HG03558 (cell line): ENCODE measurements around the gene SNURF.
A peak's percentile ranks its signal among the peaks of the same experiment; 100 is the strongest.
"Not testable (repeated sequence)": the region's sequence is repeated elsewhere in the genome, so short reads cannot be mapped to it uniquely, and the experiment has no call there.

Experiments
- ATAC-seq: cut with Tn5 transposase; IDR thresholded peaks from one replicate; pipeline ENCODE4 v1.9.1; 2021; ENCODE audit warnings: moderate number of reproducible peaks; ENCODE audit not compliant: unreplicated experiment; ENCODE audit errors: extremely low read depth

Gene SNURF, protein sequence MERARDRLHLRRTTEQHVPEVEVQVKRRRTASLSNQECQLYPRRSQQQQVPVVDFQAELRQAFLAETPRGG

DNA sequence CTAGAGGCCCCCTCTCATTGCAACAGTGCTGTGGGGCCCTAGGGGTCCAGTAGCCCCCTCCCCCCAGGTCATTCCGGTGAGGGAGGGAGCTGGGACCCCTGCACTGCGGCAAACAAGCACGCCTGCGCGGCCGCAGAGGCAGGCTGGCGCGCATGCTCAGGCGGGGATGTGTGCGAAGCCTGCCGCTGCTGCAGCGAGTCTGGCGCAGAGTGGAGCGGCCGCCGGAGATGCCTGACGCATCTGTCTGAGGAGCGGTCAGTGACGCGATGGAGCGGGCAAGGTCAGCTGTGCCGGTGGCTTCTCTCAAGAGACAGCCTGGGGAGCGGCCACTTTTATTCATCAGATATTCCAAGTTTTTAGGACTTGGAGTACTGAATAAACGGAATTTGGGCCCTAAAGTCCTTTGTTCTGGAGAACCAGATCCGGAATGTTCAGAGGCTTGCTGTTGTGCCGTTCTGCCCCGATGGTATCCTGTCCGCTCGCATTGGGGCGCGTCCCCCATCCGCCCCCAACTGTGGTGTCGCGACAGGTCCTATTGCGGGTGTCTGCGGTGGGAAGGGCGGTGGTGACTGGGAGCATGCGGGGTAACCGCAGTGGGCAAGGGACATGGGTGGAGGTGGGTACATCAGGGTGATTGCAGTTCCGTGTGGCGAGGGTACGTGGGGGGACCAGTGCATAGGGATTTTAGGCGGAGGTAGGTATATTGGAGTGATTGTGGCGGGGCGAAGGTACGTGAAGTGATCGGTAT is at the start of gene SNURF, which contains the start of gene SNRPN:
TSS of gene SNURF (plus strand) at position 205 of the 748 bp plus-strand sequence. CDS start at position 267, 62 bp downstream.
TSS of gene SNRPN (plus strand) at position 205 of the 748 bp plus-strand sequence. CDS start 19,467 bp downstream, outside the sequence.
- peak; percentile 44 for ATAC-seq

DNA sequence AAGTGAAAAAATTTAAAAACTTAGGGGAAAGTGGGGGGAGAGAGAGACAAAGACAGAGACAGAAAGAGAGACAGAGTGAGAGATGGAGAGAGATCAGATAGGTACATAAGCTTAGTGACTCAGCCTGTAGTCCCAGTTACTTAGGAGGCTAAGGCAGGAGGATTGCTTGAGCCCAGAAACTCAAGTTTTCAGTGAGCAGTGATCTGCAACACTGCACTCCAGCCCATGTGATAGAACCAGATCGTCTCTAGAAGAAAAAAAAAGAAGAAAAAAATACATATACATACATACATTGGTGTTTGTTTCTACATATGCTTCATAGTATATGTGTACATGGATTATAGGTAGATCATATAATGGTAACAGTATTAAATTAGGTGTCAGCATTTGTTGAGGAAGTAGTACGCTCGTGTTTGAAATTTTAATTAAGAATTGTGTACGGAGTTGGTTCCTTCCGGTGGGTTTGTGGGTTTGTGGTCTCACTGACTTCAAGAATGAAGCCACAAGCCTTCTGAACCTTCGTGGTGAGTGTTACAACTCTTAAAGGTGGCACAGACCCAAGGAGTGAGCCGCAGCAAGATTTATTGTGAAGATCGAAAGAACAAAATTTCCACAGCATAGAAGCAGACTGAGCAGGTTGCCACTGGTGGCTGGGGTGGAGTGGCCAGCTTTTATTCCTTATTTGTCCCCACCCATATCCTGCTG is 38.3 kb upstream of the SNURF start:
- no peak for ATAC-seq

DNA sequence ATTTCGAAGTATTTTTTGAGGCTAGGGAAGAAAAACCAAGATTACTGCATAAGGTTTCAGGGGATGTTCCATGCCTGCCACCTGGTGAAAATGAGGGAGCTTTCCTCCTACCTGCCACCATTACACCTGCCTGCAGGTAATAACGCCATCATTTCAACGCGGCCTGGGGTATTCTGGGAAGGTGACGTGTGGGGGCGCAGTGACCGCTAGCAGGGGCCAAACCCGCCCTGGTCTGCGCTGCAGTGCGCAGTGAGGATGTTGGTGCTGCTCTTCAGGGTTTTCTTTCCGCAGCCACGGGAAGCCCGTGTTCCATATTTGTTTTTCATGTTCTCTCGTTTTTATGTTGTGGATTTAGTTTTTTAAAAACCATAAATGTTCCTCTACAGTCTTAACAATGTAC is 37.4 kb upstream of the SNURF start:
- no peak for ATAC-seq

DNA sequence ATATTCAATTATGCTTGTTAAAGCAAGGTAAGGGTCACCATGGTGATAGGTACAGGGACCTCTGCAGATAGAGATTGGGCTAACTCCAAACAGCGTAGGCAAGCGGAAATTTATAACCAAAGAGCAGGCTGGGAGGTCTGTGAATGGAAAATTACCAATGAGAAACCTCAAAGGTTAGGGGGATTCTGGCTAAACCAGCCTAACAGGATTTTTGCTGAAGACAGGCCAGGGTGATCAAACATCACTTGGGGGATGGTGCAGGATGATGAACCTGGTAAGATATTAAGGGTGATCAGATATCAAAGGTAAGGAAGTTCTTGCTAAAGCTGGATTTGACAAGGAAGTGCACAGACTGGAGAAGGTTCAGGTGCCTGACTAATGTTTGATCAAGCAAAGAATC is 35.3 kb upstream of the SNURF start:
- ATAC-seq = no peak

DNA sequence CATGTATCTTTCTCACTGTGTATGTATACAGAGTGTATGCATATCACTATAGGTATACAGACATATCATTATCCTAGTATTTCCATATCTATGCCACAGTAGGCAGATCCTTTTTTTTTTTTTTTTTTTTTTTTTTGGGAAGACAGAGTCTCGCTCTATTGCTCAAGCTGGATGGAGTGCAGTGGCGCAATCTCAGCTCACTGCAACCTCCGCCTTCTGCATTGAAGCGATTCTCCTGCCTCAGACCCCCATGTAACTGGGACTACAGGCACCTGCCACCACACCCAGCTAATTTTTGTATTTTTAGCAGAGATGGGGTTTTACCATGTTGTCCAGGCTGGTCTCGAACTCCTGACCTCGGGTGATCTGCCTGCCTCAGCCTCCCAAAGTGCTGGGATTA is 32.0 kb upstream of the SNURF start:
- not testable (repeated sequence) for ATAC-seq

DNA sequence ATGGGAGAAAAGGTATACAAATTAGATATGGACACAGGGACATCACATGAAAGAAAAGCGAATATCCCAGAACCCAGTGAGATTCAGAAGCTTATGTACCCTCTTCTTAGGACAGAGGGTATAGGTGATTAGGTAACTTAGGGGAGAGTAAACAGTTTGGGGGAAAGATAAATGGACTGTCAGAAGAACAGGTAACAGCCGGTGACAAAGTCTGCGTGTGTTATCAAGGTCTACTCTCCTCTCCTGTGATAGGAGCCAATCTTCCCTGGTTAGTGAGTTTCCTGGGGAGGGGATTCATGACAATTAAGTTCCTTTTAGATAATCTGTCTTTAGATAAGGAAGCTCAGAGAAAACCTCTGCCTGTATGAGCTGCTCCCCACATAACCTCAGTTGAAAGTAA is 30.6 kb upstream of the SNURF start:
- ATAC-seq = no peak

DNA sequence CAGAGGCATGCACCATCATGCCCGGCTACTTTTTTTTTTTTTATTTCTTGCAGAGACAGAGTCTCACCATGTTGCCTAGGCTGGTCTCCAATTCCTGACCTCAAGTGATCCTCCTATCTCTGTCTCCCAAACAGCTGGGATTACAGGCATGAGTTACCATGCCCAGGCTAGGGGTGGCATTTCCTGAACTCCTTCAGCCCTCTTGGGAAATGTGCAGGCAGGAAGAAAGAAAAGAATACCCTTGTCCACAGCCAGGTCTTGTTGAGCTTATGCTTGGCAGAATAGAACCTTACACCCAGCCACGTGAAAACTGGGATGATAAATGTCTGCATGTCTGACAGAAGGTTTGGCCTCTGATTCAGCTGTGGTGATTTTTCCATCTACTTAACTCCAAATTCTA is 30.2 kb upstream of the SNURF start:
- ATAC-seq = no peak

DNA sequence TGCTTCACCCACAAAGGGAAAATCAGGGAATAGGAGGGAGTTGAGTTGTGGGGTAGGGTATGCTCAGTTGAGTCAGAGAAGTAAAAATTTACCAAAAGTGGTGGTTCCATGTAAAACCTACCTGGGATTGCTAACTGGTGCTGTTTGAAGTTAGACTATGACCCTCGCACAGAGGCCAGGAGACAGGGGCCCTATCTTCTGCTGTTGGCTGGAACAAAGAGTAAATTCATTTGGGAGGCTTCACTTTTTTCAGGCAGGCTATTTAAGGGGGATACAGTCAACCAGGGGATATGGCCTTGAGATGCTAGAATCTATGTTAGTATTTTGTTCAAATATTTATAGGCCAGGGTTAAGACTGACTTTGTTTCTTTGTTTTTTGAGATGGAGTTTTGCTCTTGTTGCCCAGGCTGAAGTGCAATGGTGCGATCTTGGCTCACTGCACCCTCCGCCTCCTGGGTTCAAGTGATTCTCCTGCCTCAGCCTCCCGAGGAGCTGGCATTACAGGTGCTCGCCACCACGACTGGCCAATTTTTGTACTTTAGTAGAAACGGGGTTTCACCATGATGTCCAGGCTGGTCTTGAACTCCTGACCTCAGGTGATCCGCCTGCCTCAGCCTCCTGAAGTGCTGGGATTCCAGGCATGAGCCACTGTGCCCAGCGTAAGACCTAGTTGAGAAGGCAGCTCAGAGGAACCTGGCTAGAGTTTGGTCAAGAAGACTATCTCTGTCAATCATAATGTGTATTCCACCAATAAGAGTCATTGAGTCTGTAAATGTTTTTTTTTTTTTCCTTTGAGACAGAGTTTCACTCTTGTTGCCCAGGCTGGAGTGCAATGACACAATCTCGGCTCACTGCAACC is 22.7 kb upstream of the SNURF start:
- not testable (repeated sequence) for ATAC-seq

DNA sequence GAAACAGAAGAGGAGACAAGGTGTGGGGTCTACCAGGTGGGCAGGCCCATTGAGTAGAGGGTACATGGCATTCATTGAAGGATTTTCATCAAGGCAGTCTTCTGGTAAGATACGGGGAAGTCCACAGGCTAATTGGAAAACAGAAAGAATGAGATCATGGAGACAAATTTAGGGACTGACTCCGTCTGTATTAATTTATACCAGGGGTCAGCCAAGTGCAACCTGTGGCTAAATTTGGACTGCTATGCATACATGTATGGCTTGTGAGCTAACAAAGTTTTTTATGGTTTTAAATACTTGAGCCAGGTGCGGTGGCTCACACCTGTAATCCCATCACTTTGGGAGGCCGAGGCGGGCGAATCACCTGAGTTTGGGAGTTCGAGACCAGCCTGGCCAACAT is 21.1 kb upstream of the SNURF start:
- no peak for ATAC-seq

DNA sequence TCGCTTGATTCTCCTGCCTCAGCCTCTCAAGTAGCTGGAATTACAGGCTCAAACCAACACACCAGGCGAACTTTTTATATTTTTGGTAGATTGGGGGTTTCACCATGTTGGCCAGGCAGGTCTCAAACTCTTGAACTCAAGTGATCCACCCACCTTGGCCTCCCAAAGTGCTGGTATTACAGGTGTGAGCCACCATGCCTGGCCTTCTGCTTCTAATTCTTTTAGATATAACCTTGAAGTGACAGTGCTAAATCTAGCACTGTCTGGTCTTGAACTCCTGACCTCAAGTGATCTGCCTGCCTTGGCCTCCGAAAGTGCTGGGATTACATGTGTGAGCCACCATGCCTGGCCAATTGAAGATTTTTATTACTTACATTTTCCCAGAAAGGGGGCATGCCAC is 16.6 kb upstream of the SNURF start:
- not testable (repeated sequence) for ATAC-seq

DNA sequence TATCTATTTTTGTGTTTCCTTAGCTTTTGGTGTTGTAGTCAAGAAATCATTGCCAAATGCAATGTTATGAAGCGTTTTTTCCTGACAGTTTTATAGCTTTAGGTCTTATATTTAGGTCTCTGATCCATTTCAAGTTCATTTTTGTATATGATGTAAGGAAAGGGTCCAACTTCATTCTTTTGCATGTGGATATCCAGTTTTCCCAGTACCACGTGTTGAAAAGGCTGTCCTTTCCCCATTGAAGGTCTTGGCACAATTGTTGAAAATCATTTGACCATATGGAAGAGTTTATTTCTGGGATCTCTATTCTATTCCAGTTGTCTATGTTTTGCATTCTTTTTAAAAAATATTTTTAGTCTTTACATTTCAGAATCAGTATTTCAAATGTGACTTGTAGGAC is 14.6 kb upstream of the SNURF start:
- ATAC-seq = no peak

DNA sequence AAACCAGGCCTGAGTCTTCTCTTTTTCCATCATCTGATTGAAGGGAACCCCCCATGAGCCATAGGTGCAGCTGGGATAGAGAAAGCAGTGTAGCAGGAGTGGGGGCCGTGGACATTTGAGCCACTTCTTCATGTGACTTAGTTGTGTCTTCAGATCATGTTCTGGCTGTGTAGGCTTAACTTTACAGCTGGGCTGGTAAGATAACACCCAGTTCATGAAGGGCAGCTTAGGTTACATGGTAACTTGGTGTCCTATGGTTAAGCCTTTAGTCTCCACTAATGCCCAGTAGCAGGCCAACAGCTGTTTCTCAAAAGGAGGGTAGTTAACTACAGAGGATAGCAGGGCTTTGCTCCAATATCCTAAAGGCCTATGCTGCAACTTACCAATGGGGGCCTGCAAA is 11.4 kb upstream of the SNURF start:
- no peak for ATAC-seq

DNA sequence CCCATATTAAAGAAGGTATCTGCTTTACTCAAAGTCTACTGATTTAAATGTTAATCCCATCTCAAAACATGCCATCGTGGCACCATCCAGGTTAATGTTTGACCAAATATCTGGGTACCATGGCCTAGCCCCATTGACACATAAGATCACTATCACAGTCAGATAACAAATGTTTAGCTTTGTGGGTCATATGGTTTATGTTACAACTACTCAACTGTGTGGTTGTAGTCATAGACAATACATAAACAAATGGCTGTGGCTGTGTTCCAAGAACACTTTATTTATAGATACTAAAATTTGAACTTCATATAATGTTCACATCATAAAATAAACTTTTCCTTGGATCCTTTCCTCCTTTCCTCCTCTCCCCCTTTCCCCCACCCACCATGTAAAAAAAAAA is 9.8 kb upstream of the SNURF start:
- ATAC-seq = no peak

DNA sequence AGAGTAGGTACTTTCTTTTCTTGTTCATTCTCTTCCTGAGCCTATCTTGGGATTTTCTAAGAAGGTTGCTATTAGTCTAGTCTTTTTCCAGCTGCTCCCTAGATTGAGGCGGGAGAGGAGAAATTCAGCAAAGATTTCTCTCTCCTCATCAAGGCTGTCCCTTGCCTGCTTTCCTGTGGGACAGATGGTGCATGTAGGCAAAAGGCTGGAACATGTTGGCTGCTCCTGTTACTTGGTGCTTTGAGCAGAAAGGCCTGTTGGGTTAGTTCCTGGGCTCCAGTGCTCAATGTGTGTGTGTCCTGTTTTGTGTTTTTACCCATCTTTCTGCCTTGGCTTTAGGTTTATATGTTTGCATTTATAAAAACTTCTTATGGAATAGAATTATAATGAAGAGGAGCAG is 9.1 kb upstream of the SNURF start:
- no peak for ATAC-seq

DNA sequence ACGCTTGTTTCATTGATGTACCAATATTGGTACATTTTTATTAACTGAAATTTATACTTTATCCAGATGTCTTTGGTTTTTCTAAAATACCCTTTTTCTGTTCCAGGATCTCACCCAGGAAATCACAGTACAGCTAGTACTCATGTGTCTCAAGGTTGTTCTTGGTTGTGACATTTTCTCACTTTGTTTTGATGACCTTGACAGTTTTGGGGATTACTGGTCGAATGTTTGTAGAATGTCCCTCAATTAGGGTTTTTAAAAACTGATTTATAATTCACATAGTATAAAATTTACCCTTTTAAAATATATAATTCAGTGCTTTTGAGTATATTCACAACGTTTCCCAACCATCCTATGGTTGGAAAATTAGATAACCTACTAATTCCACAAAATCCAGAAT is 6.3 kb upstream of the SNURF start:
- ATAC-seq = no peak

DNA sequence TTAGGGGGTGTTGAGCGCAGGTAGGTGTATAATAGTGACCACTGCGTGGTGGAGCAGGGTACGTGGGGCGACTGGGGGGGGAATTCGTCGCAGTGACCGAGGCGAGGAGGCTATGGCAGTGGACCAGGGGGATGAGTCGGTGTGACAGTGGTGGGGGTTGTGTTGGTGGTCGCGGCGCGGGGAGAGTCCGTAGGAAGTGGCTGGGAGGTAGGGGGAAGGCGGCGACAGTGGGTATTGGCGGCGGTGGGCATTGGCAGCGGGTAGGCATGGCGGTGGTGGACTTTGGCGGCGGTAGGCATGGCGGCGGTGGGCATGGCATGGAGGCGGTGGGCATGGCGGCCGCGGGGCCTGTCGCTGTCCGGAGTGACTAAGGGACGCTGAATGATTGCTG is 739 bp downstream of the SNURF start:
- no peak for ATAC-seq

DNA sequence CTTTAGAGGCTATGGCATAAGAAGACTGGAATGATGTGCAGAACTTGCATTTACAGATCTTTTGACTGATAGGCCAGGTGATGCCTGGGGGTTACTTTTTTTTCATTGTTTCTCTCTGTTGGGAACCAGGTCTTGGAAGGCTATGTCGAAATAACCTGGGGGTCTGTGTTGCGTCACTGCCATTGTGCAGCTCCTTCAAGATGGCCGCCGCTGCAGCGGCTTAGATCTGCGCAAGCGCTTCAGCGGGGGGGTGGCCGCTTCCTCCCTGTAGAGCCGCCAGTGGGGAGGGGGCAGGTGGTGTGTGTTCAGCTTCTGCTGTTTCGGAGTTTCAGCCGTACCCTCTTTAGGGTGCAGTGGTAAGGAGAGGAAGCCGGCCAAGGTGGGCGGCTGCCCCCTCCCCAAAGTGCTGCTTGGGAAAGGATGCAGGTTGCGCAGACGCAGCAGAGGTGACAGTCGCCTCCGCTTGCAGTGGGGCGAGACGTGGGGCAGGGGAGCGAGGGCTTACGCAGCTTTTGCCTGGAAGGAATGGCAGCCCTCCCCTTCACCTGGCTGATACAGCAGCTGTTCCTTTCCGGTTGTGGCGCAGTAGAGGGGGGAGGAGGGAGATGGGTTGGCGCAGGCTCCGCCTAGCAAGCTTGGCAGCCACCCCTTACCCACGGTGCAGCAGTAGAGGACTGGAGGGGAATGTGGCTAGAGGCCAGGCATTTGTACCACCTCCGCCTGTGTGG is 1.5 kb downstream of the SNURF start:
- peak; percentile 36 for ATAC-seq

DNA sequence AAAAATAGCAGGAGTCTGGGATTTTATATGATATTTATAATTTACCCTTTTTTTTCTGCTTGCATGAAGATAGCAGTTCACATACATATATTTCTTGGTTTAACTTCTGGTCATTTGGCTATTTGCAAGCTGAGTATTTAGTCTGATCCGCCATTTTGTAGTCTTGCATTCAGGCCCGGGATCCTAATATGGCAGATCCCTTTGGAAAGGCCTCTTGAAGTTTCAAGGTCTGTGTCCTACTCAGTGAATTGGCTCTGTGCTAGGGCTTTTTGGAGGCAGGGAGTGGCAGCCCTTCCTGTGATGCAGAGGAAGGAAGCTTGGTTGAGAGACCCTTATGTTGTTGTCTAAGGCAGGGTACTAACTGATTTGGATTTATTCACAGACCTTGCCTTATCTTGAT is 2.9 kb downstream of the SNURF start:
- no peak for ATAC-seq

DNA sequence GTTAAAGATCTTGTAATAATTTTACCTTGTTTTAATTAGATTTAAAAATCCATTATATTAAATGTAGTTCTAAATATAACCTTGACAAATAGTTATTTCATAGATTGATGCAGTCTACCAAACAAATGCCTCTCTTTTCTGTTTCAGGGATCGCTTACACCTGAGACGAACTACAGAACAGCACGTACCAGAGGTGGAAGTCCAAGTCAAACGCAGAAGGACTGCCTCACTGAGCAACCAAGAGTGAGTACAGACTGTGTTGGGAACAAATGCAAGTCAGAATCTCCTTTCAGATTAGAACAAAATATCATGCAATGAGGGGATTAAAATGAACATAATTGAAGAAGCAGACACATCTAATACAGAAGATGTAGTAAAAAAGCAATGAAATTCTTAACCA is 7.2 kb downstream of the SNURF start:
- no peak for ATAC-seq

DNA sequence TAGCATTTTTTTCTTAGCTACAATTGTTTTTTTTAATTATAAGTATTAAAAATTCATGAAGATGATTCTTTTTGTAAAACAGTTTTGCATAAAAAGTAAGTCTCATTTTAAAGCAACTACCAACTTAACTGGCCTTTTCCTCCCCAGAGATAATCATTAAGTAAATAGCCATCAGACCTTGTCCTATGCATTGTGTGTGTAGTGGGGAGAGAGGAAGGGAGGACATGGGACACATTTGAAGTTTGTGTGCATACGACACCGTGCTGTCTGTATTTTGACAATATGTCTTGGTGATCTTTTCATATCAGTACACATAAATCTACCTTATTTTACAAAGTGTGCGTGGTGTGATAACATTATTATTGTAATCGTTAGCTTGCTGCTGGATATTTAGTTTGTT is 8.1 kb downstream of the SNURF start:
- ATAC-seq = no peak
